K562 (cell line): ENCODE measurements around the gene FOXD3. TPM values are rescaled to one million over a fixed set of nuclear protein-coding genes. Genes with fewer than 3 reads are reported as not detected.

ENCODE experiments used
- ATAC-seq: fragments of 200-7000 bp; cut with Tn5 transposase; 3 replicates; pipeline ENCODE4 v1.9.1; 2020; ENCODE audit warnings: moderate library complexity
- BruUV-seq: library from RNA; stranded (reverse); fragments of 400-500 nt; replicated peaks from 2 replicates; lab custom pipeline; 2021; lab: Mats Ljungman, UMichigan
- CTCF ChIA-PET: fragments of 300-600 bp; formaldehyde crosslinking; extraction: SDS; loops from one replicate; lab custom pipeline; 2021; ENCODE audit warnings: low intra/inter-chr PET ratio; lab: Yijun Ruan, JAX
- POLR2A ChIA-PET: fragments of 300-600, 350-650 bp; sonication (Branson Sonifier 250); formaldehyde crosslinking; extraction: SDS; loops from one replicate; lab custom pipeline; 2021; ENCODE audit warnings: antibody characterized with exemption, inconsistent platforms; lab: Yijun Ruan, JAX
- DNase-seq, 4 experiments: peaks; one replicate each; pipeline versions ENCODE4 v3.0.0 to v3.0.0-alpha.2; 2011 to 2018; ENCODE audit warnings: low spot score in 3 of 4, mixed read lengths in 3 of 4; ENCODE audit errors: extremely low read depth in 1 of 4
- FAIRE-seq: peaks from 2 replicates; lab custom pipeline; 2011; peaks lifted over from hg19 to GRCh38; lab: Jason Lieb, UNC
- H2AFZ ChIP-seq: 2 replicates; pipeline ENCODE4 v1.6.0; 2011; ENCODE audit warnings: low read depth, low read length, control low read depth, inconsistent platforms
- H3K27ac ChIP-seq: fragments of 200-600 bp; 3 replicates; pipeline ENCODE4 v1.8.0; 2011; ENCODE audit warnings: low read depth, mild to moderate bottlenecking, control low read depth, inconsistent platforms, low read length, moderate library complexity, mixed read lengths; ENCODE audit errors: extremely low read depth
- H3K27me3 ChIP-seq, 2 experiments: fragments of 300-600 bp in 1 of 2; 2 replicates in 1 of 2; 3 replicates in 1 of 2; pipeline versions ENCODE4 v1.6.0 to v1.8.0; 2011; ENCODE audit warnings: inconsistent platforms in 2 of 2, low read length in 2 of 2, mild to moderate bottlenecking in 1 of 2, mixed read lengths in 1 of 2, moderate library complexity in 1 of 2; ENCODE audit not compliant: control insufficient read depth in 2 of 2, insufficient read depth in 2 of 2
- H3K36me3 ChIP-seq: fragments of 300-600 bp; 3 replicates; pipeline ENCODE4 v1.8.0; 2011; ENCODE audit warnings: mild to moderate bottlenecking, low read length, inconsistent platforms; ENCODE audit not compliant: control insufficient read depth, insufficient read depth
- H3K4me1 ChIP-seq, 2 experiments: fragments of 200-600 bp in 1 of 2; replicated peaks in 1 of 2; 2 replicates in 1 of 2; 3 replicates in 1 of 2; pipeline versions ENCODE4 v1.5.1 to v1.8.0; 2011; ENCODE audit warnings: inconsistent platforms in 2 of 2, low read length in 2 of 2, mild to moderate bottlenecking in 1 of 2, mixed read lengths in 1 of 2, moderate library complexity in 1 of 2; ENCODE audit not compliant: control insufficient read depth in 2 of 2, insufficient read depth in 2 of 2
- H3K4me2 ChIP-seq: 2 replicates; pipeline ENCODE4 v1.6.1; 2011; ENCODE audit warnings: low read length, control low read depth, inconsistent platforms, mixed read lengths; ENCODE audit not compliant: insufficient read depth
- H3K4me3 ChIP-seq: fragments of 200-600 bp; sonication (generic), shearing (Covaris generic); 2 replicates; pipeline ENCODE4 v1.5.1; 2016; ENCODE audit warnings: control low read depth, inconsistent platforms
- H3K79me2 ChIP-seq: fragments of 200-600 bp; 3 replicates; pipeline ENCODE4 v1.8.0; 2011; ENCODE audit warnings: low read length, inconsistent platforms; ENCODE audit not compliant: control insufficient read depth, insufficient read depth
- H3K9ac ChIP-seq, 2 experiments: 2 replicates each; pipeline versions ENCODE4 v1.6.0 to v1.6.1; 2011; ENCODE audit warnings: low read depth in 2 of 2, low read length in 2 of 2, control low read depth in 1 of 2, inconsistent platforms in 1 of 2, mild to moderate bottlenecking in 1 of 2, mixed read lengths in 1 of 2; ENCODE audit not compliant: insufficient read depth in 1 of 2
- H3K9me1 ChIP-seq: one replicate; pipeline ENCODE4 v1.6.0; 2011; ENCODE audit warnings: inconsistent platforms, mild to moderate bottlenecking, low read length, moderate library complexity; ENCODE audit not compliant: control insufficient read depth, insufficient read depth
- H3K9me3 ChIP-seq: replicated peaks from 2 replicates; pipeline ENCODE4 v1.5.1; 2011; ENCODE audit warnings: low read depth, low read length, inconsistent platforms; ENCODE audit not compliant: control insufficient read depth, insufficient read depth
- H4K20me1 ChIP-seq: replicated peaks from 2 replicates; pipeline ENCODE4 v1.6.1; 2011; ENCODE audit warnings: low read length, inconsistent platforms, mixed read lengths; ENCODE audit not compliant: control insufficient read depth, insufficient read depth
- CEBPB ChIP-seq: fragments of 450-650 bp; IDR thresholded peaks from 2 replicates; pipeline ENCODE4 v1.6.1; 2016; ENCODE audit warnings: missing genetic modification characterization, missing compliant biosample characterization
- TFE3 ChIP-seq: fragments of 450-650 bp; formaldehyde crosslinking; IDR thresholded peaks from 2 replicates; pipeline ENCODE4 v1.4.0; 2020; ENCODE audit warnings: mild to moderate bottlenecking, mixed read lengths
- WGBS: fragments of 100-300 bp; shearing (Covaris generic); methylation state at CpG from one replicate; pipeline ENCODE4 v1.1.6; 2016; ENCODE audit warnings: low coverage, mixed read lengths; ENCODE audit not compliant: insufficient coverage; ENCODE audit errors: missing lambda C conversion rate; 5-methylcytosine and 5-hydroxymethylcytosine counted together
- in situ Hi-C: fragments of 300-500 bp; cut with MboI; formaldehyde crosslinking; loops from 4 replicates; pipeline ENCODE4 v1.15.0; 2018; ENCODE audit warnings: inconsistent platforms, mixed read lengths
- intact Hi-C: fragments of 100-400 bp; cut with micrococcal nuclease; formaldehyde crosslinking; loops from 2 replicates; pipeline ENCODE4 v1.14.2; 2022
- polyA plus RNA-seq, 8 experiments: library from polyadenylated mRNA; depleted of rRNA in 4 of 8; stranded (reverse) in 5 of 8; unstranded in 3 of 8; fragments of >200 nt; fragmentation: Nextera tagmentation in 2 of 8; fragmentation: Illumina TruSeq in 1 of 8; extraction: Ambion mirVana in 2 of 8; extraction: Trizol in 1 of 8; gene quantifications; 2 replicates each; pipeline versions ENCODE4 v1.2.1 to v1.2.3, GENCODE V29; 2011 to 2014; ENCODE audit warnings: inconsistent platforms in 1 of 8, missing spikeins in 1 of 8
- total RNA-seq, 7 experiments: library from RNA; depleted of rRNA in 6 of 7; stranded (reverse); fragments of >200 nt in 6 of 7; fragmentation: Illumina TruSeq in 2 of 7; extraction: Trizol in 2 of 7; gene quantifications; 2 replicates each; pipeline versions ENCODE4 v1.2.1 to v1.2.3, GENCODE V29; 2011 to 2021; ENCODE audit warnings: low replicate concordance in 1 of 7

The FOXD3 gene
- total and polyA plus RNA-seq, 9 of the 15 experiments (the other 6 are each of a cell fraction or from before 2014, with no cell fraction given), result 0.06 to 0.45 (median 0.10) TPM; not detected in 2

DNA sequence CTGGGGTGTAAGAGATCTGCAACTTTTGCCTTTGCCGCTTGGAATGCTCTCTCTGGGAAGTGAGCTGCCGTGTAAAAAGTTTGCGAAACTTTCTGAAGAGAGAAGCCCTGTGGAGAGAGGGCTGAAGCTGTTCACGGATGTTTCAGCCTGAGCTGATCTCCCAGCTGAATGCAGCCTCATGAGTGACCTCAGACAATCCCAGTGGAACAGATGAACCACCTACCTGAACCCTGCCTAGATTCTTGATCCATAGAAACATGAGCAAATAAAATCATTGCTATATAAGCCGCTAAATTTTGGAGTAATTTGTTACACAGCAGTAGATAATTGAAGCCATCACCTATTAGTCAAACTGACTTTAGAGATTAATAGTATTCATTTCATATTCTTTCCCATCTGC, 40.6 kb downstream of the FOXD3 start:
- 32% methylated on average over 5 of the region's 5 CpGs for WGBS
- no TSS peak for BruUV-seq
- H3K9me3 ChIP-seq, result no peaks in the 10 kb centered on the region

More for the DNA sequence above, 40.6 kb downstream of the FOXD3 start:
- POLR2A ChIA-PET, result no interaction called here
- Histone ChIP-seq H2AFZ (peak overlapping the region; percentile 3; the same call in 1 of the 2 replicates), H3K9ac (no peak overlapping the region), H4K20me1 (no peaks in the 10 kb centered on the region)
- in situ Hi-C loops, result no loop called here
- TF ChIP-seq CEBPB (tag) (peak; percentile 36; the same call in 1 of the 2 replicates), TFE3 (no peak)
- TF ChIP-seq, all 486 proteins: peak for 1
- no peak overlapping the region for H3K4me3 ChIP-seq
- no peak for FAIRE-seq
- no peak overlapping the region for H3K4me2 ChIP-seq
- intact Hi-C loops, result loop anchor here (10.0 kb wide), 1 partner anchor 162 kb away; the partner anchor contains the start of genes EFCAB7 and ITGB3BP
- H3K9me1 ChIP-seq, result no peaks in the 10 kb centered on the region
- H3K27me3 ChIP-seq, result no peaks in the 10 kb centered on the region
- ATAC-seq, result no peak
- DNase-seq, result no peak
- CTCF ChIA-PET, result no interaction called here
- no peak overlapping the region for H3K27ac ChIP-seq
- peaks cover 9 to 11% of the 10 kb centered on the region in 2 experiments; a peak in 4 of 5 replicates for H3K4me1 ChIP-seq
- no peaks in the 10 kb centered on the region for H3K36me3 ChIP-seq
- H3K79me2 ChIP-seq, result peaks cover 5% of the 10 kb centered on the region
